Activated gamma-delta T cell (primary cell): ENCODE measurements around the gene LDB2.
"Not testable (repeated sequence)": the region's sequence is repeated elsewhere in the genome, so short reads cannot be mapped to it uniquely, and the experiment has no call there.

Experiments
- DNase-seq: peaks from one replicate; lab custom pipeline; 2025; lab: John Stamatoyannopoulos, UW

LDB2 gene

GRCh38 chr4:16596267-16596666 is 302.2 kb downstream of the LDB2 start:
- DNase-seq: no peak

GRCh38 chr4:16594128-16594527 is 304.3 kb downstream of the LDB2 start:
- DNase-seq: no peak

GRCh38 chr4:16593386-16593785 is 305.1 kb downstream of the LDB2 start:
- no peak for DNase-seq

- DNase-seq: no peak
Observed at GRCh38 chr4:16591272-16591826, 307.1 kb downstream of the LDB2 start.

- DNase-seq: no peak
Observed at GRCh38 chr4:16590797-16591196, 307.6 kb downstream of the LDB2 start.

- DNase-seq: no peak
Observed at GRCh38 chr4:16588651-16589050, 309.8 kb downstream of the LDB2 start.

GRCh38 chr4:16588149-16588548 is 310.3 kb downstream of the LDB2 start:
- DNase-seq: no peak

- DNase-seq: no peak
Observed at GRCh38 chr4:16585053-16585452, 313.4 kb downstream of the LDB2 start.

- DNase-seq: no peak
Observed at GRCh38 chr4:16583764-16584163, 314.7 kb downstream of the LDB2 start.

- DNase-seq: no peak
Observed at GRCh38 chr4:16582526-16582925, 315.9 kb downstream of the LDB2 start.

- DNase-seq: no peak
Observed at GRCh38 chr4:16582036-16582435, 316.4 kb downstream of the LDB2 start.

GRCh38 chr4:16581117-16581516 is 317.3 kb downstream of the LDB2 start:
- DNase-seq: no peak

GRCh38 chr4:16580514-16580913 is 317.9 kb downstream of the LDB2 start:
- DNase-seq: no peak

- no peak for DNase-seq
Observed at GRCh38 chr4:16579866-16580265, 318.6 kb downstream of the LDB2 start.

GRCh38 chr4:16577177-16577576 is 321.3 kb downstream of the LDB2 start:
- no peak for DNase-seq

GRCh38 chr4:16574981-16575380 is 323.5 kb downstream of the LDB2 start:
- no peak for DNase-seq

GRCh38 chr4:16573739-16574138 is 324.7 kb downstream of the LDB2 start:
- DNase-seq: no peak

- DNase-seq: no peak
Observed at GRCh38 chr4:16573206-16573605, 325.2 kb downstream of the LDB2 start.

GRCh38 chr4:16572631-16573030 is 325.8 kb downstream of the LDB2 start:
- no peak for DNase-seq

GRCh38 chr4:16572161-16572560 is 326.3 kb downstream of the LDB2 start:
- DNase-seq: no peak

- DNase-seq: no peak
Observed at GRCh38 chr4:16569790-16570189, 328.7 kb downstream of the LDB2 start.

GRCh38 chr4:16557316-16557715 is 341.1 kb downstream of the LDB2 start:
- not testable (repeated sequence) for DNase-seq

GRCh38 chr4:16555156-16555555 is 343.3 kb downstream of the LDB2 start:
- no peak for DNase-seq

- no peak for DNase-seq
Observed at GRCh38 chr4:16550531-16550930, 347.9 kb downstream of the LDB2 start.

- DNase-seq: no peak
Observed at GRCh38 chr4:16545656-16546055, 352.8 kb downstream of the LDB2 start.
